ENCODE measurements around the gene NDFIP1.

The NDFIP1 gene

GRCh38 chr5:142117579-142118151 lies 9.1 kb downstream of the NDFIP1 start:
- DNase-seq = no peak

- no peak for DNase-seq
Observed at GRCh38 chr5:142118155-142118686, 9.6 kb downstream of the NDFIP1 start.

GRCh38 chr5:142119051-142119625 lies 10.6 kb downstream of the NDFIP1 start:
- no peak for DNase-seq

GRCh38 chr5:142120247-142120935 lies 11.8 kb downstream of the NDFIP1 start:
- DNase-seq = no peak

- DNase-seq = no peak
Observed at GRCh38 chr5:142122121-142122520, 13.5 kb downstream of the NDFIP1 start.

- DNase-seq = no peak
Observed at GRCh38 chr5:142125378-142125777, 16.8 kb downstream of the NDFIP1 start.

- DNase-seq = no peak
Observed at GRCh38 chr5:142125963-142126362, 17.4 kb downstream of the NDFIP1 start.

GRCh38 chr5:142128675-142129208 lies 20.2 kb downstream of the NDFIP1 start:
- DNase-seq = no peak

GRCh38 chr5:142129446-142130066 lies 21.0 kb downstream of the NDFIP1 start:
- DNase-seq = no peak

GRCh38 chr5:142131394-142131793 lies 22.8 kb downstream of the NDFIP1 start:
- DNase-seq = no peak

- DNase-seq = no peak
Observed at GRCh38 chr5:142132916-142133315, 24.3 kb downstream of the NDFIP1 start.

- DNase-seq = no peak
Observed at GRCh38 chr5:142133330-142134206, 25.0 kb downstream of the NDFIP1 start.

GRCh38 chr5:142134331-142135010 lies 25.9 kb downstream of the NDFIP1 start:
- DNase-seq = no peak

GRCh38 chr5:142141463-142141862 lies 32.9 kb downstream of the NDFIP1 start:
- DNase-seq = no peak

GRCh38 chr5:142143878-142144277 lies 35.3 kb downstream of the NDFIP1 start:
- no peak for DNase-seq

GRCh38 chr5:142145106-142145900 lies 36.7 kb downstream of the NDFIP1 start:
- no peak for DNase-seq

- DNase-seq = no peak
Observed at GRCh38 chr5:142149363-142149762, 40.8 kb downstream of the NDFIP1 start.

GRCh38 chr5:142150431-142150830 lies 41.9 kb downstream of the NDFIP1 start:
- no peak for DNase-seq

GRCh38 chr5:142151436-142152383 lies 43.1 kb downstream of the NDFIP1 start:
- DNase-seq = no peak

Data from right kidney (tissue), 1 donor.